Activated T-helper 2 cell treated with anti-CD3 and anti-CD28 coated beads, Interferon-gamma antibody, Interleukin-2, Interleukin-4, amounts not matched to agents 10 μg/mL and 5 μg/mL and 100 μg/mL, durations not matched to agents 14 hours and 24 hours and 36 hours (primary cell): Measurements from ENCODE around the gene HERC3. TPM values are rescaled to one million over a fixed set of nuclear protein-coding genes. Genes with fewer than 3 reads are reported as not detected.

Source experiments
- DNase-seq: peaks from one replicate; pipeline ENCODE4 v3.0.0; 2021; ENCODE audit warnings: low spot score
- H3K27ac Mint-ChIP-seq: one replicate; pipeline ENCODE4 v1.8.0; 2021; ENCODE audit warnings: mixed read lengths
- H3K27me3 Mint-ChIP-seq: one replicate; pipeline ENCODE4 v1.8.0; 2021; ENCODE audit warnings: low read depth, mixed read lengths
- H3K36me3 Mint-ChIP-seq: one replicate; pipeline ENCODE4 v1.8.0; 2021; ENCODE audit warnings: low read depth, mixed read lengths
- H3K4me1 Mint-ChIP-seq: one replicate; pipeline ENCODE4 v1.8.0; 2021; ENCODE audit warnings: low read depth, mixed read lengths
- H3K4me3 Mint-ChIP-seq: one replicate; pipeline ENCODE4 v1.8.0; 2021; ENCODE audit warnings: low read depth, mild to moderate bottlenecking, moderate library complexity, mixed read lengths
- H3K9me3 Mint-ChIP-seq: one replicate; pipeline ENCODE4 v1.8.0; 2021; ENCODE audit warnings: mixed read lengths
- intact Hi-C: fragments of 100-400 bp; cut with micrococcal nuclease; formaldehyde crosslinking; loops from one replicate; pipeline ENCODE4 v1.15.1; 2023
- total RNA-seq: library from RNA; stranded (reverse); gene quantifications from 2 replicates; pipeline ENCODE4 v1.2.3, GENCODE V29; 2022

HERC3 gene
- total RNA-seq, 1 donor from 2014 or later, result 18.9 TPM

- H3K36me3 Mint-ChIP-seq, result peaks cover 56% of the 10 kb centered on the region
- H3K27ac Mint-ChIP-seq, result no peak overlapping the region
- H3K27me3 Mint-ChIP-seq, result no peaks in the 10 kb centered on the region
- no peaks in the 10 kb centered on the region for H3K4me1 Mint-ChIP-seq
- H3K4me3 Mint-ChIP-seq, result no peak overlapping the region
- H3K9me3 Mint-ChIP-seq, result peaks cover 27% of the 10 kb centered on the region
- DNase-seq, result no peak
- intact Hi-C loops, result no loop called here
Observed at GRCh38 chr4:88719381-88719780, 127.1 kb downstream of the HERC3 start.

- no peaks in the 10 kb centered on the region for H3K27me3 Mint-ChIP-seq
- peaks cover 46% of the 10 kb centered on the region for H3K36me3 Mint-ChIP-seq
- H3K4me3 Mint-ChIP-seq, result no peak overlapping the region
- H3K9me3 Mint-ChIP-seq, result peaks cover 26% of the 10 kb centered on the region
- no peaks in the 10 kb centered on the region for H3K4me1 Mint-ChIP-seq
- H3K27ac Mint-ChIP-seq, result no peak overlapping the region
- DNase-seq, result no peak
- intact Hi-C loops, result no loop called here
Observed at GRCh38 chr4:88720451-88721428, 128.5 kb downstream of the HERC3 start.

- H3K9me3 Mint-ChIP-seq, result peaks cover 13% of the 10 kb centered on the region
- DNase-seq, result no peak
- H3K27ac Mint-ChIP-seq, result no peak overlapping the region
- H3K4me3 Mint-ChIP-seq, result no peak overlapping the region
- H3K4me1 Mint-ChIP-seq, result no peaks in the 10 kb centered on the region
- intact Hi-C loops, result no loop called here
- no peaks in the 10 kb centered on the region for H3K27me3 Mint-ChIP-seq
- peaks cover 31% of the 10 kb centered on the region for H3K36me3 Mint-ChIP-seq
Observed at GRCh38 chr4:88722276-88722780, 130.0 kb downstream of the HERC3 start.

GRCh38 chr4:88722828-88723227 lies 130.5 kb downstream of the HERC3 start:
- Mint-ChIP-seq H3K9me3 (peaks cover 8% of the 10 kb centered on the region), H3K27me3 (no peaks in the 10 kb centered on the region), H3K4me3 (no peak overlapping the region), H3K4me1 (no peaks in the 10 kb centered on the region), H3K36me3 (peaks cover 28% of the 10 kb centered on the region), H3K27ac (no peak overlapping the region)
- intact Hi-C loops, result no loop called here
- DNase-seq, result no peak

GRCh38 chr4:88724406-88724805 lies 132.1 kb downstream of the HERC3 start:
- no peak overlapping the region for H3K4me3 Mint-ChIP-seq
- H3K9me3 Mint-ChIP-seq, result no peaks in the 10 kb centered on the region
- intact Hi-C loops, result no loop called here
- H3K36me3 Mint-ChIP-seq, result peaks cover 18% of the 10 kb centered on the region
- H3K27me3 Mint-ChIP-seq, result no peaks in the 10 kb centered on the region
- no peak overlapping the region for H3K27ac Mint-ChIP-seq
- DNase-seq, result no peak
- no peaks in the 10 kb centered on the region for H3K4me1 Mint-ChIP-seq

GRCh38 chr4:88725143-88725542 lies 132.9 kb downstream of the HERC3 start:
- DNase-seq, result no peak
- no peak overlapping the region for H3K27ac Mint-ChIP-seq
- no peaks in the 10 kb centered on the region for H3K9me3 Mint-ChIP-seq
- no peaks in the 10 kb centered on the region for H3K27me3 Mint-ChIP-seq
- no peak overlapping the region for H3K4me3 Mint-ChIP-seq
- peaks cover 14% of the 10 kb centered on the region for H3K36me3 Mint-ChIP-seq
- no peaks in the 10 kb centered on the region for H3K4me1 Mint-ChIP-seq
- intact Hi-C loops, result no loop called here

- Mint-ChIP-seq H3K4me3 (no peak overlapping the region), H3K27me3 (no peaks in the 10 kb centered on the region), H3K27ac (no peak overlapping the region), H3K36me3 (peaks cover 18% of the 10 kb centered on the region), H3K9me3 (no peaks in the 10 kb centered on the region), H3K4me1 (no peaks in the 10 kb centered on the region)
- intact Hi-C loops, result no loop called here
- DNase-seq, result no peak
Observed at GRCh38 chr4:88725986-88726385, 133.7 kb downstream of the HERC3 start.

- DNase-seq, result no peak
- intact Hi-C loops, result no loop called here
- no peaks in the 10 kb centered on the region for H3K27me3 Mint-ChIP-seq
- no peaks in the 10 kb centered on the region for H3K9me3 Mint-ChIP-seq
- H3K36me3 Mint-ChIP-seq, result peaks cover 11% of the 10 kb centered on the region
- H3K4me3 Mint-ChIP-seq, result no peak overlapping the region
- H3K27ac Mint-ChIP-seq, result no peak overlapping the region
- no peaks in the 10 kb centered on the region for H3K4me1 Mint-ChIP-seq
Observed at GRCh38 chr4:88728146-88728545, 135.9 kb downstream of the HERC3 start.

- Mint-ChIP-seq H3K4me1 (no peaks in the 10 kb centered on the region), H3K9me3 (no peaks in the 10 kb centered on the region), H3K4me3 (no peak overlapping the region), H3K27ac (no peak overlapping the region), H3K27me3 (no peaks in the 10 kb centered on the region), H3K36me3 (peaks cover 11% of the 10 kb centered on the region)
- intact Hi-C loops, result no loop called here
- no peak for DNase-seq
Observed at GRCh38 chr4:88729146-88729760, 137.0 kb downstream of the HERC3 start.

GRCh38 chr4:88730811-88731210 lies 138.5 kb downstream of the HERC3 start:
- Mint-ChIP-seq H3K9me3 (no peaks in the 10 kb centered on the region), H3K4me3 (no peak overlapping the region), H3K4me1 (no peaks in the 10 kb centered on the region), H3K27me3 (no peaks in the 10 kb centered on the region), H3K36me3 (peaks cover 11% of the 10 kb centered on the region), H3K27ac (no peak overlapping the region)
- intact Hi-C loops, result no loop called here
- DNase-seq, result no peak

- Mint-ChIP-seq H3K27me3 (no peaks in the 10 kb centered on the region), H3K4me3 (no peak overlapping the region), H3K36me3 (peaks cover 11% of the 10 kb centered on the region), H3K9me3 (no peaks in the 10 kb centered on the region), H3K27ac (no peak overlapping the region), H3K4me1 (no peaks in the 10 kb centered on the region)
- DNase-seq, result no peak
- intact Hi-C loops, result no loop called here
Observed at GRCh38 chr4:88731381-88731780, 139.1 kb downstream of the HERC3 start.

- Mint-ChIP-seq H3K4me1 (peaks cover 4% of the 10 kb centered on the region), H3K27ac (no peak overlapping the region), H3K36me3 (peaks cover 13% of the 10 kb centered on the region), H3K9me3 (no peaks in the 10 kb centered on the region), H3K4me3 (no peak overlapping the region), H3K27me3 (no peaks in the 10 kb centered on the region)
- no peak for DNase-seq
- intact Hi-C loops, result no loop called here
Observed at GRCh38 chr4:88732714-88733368, 140.6 kb downstream of the HERC3 start.
